IMR-90 (cell line): Measurements from ENCODE around the gene PHC2. TPM values are rescaled to one million over a fixed set of nuclear protein-coding genes. Genes with fewer than 3 reads are reported as not detected.

Experiments used
- ATAC-seq: fragments of 200-7000 bp; cut with Tn5 transposase; 2 replicates; pipeline ENCODE4 v1.9.1; 2020; ENCODE audit warnings: low read depth, mild to moderate bottlenecking, moderate library complexity
- BruUV-seq: library from RNA; stranded (reverse); fragments of 400-500 nt; replicated peaks from 2 replicates; lab custom pipeline; 2021; lab: Mats Ljungman, UMichigan
- CTCF ChIA-PET: fragments of 300-600 bp; formaldehyde crosslinking; extraction: SDS; loops from one replicate; lab custom pipeline; 2021; ENCODE audit warnings: antibody characterized with exemption; lab: Yijun Ruan, JAX
- POLR2A ChIA-PET: fragments of 300-600 bp; sonication (Branson Sonifier 250); formaldehyde crosslinking; loops from one replicate; lab custom pipeline; 2022; ENCODE audit warnings: antibody characterized with exemption; ENCODE audit not compliant: unreplicated experiment; lab: Charles Lee
- DNase-seq: peaks from one replicate; pipeline ENCODE4 v3.0.0; 2013
- H2AFZ ChIP-seq: replicated peaks from 2 replicates; pipeline ENCODE3; 2013; ENCODE audit warnings: low read length, mild to moderate bottlenecking; ENCODE audit not compliant: poor library complexity
- H2AK5ac ChIP-seq: 2 replicates; pipeline ENCODE4 v1.6.1; 2013; ENCODE audit warnings: low read depth, low read length, inconsistent platforms
- H2AK9ac ChIP-seq: replicated peaks from 2 replicates; pipeline ENCODE3; 2013; ENCODE audit warnings: mild to moderate bottlenecking, low read depth, low read length, moderate library complexity; ENCODE audit not compliant: poor library complexity
- H2BK120ac ChIP-seq: 2 replicates; pipeline ENCODE4 v1.6.1; 2013; ENCODE audit warnings: low read depth, low read length, inconsistent platforms
- H2BK15ac ChIP-seq: 3 replicates; pipeline ENCODE4 v1.6.1; 2013; ENCODE audit warnings: low read depth, low read length, inconsistent platforms
- H2BK20ac ChIP-seq: 2 replicates; pipeline ENCODE4 v1.6.1; 2013; ENCODE audit warnings: low read depth, mild to moderate bottlenecking, inconsistent platforms, low read length, moderate library complexity
- H2BK5ac ChIP-seq: 2 replicates; pipeline ENCODE4 v1.6.1; 2013; ENCODE audit warnings: mild to moderate bottlenecking, low read depth, low read length, inconsistent platforms; ENCODE audit not compliant: poor library complexity, severe bottlenecking
- H3K14ac ChIP-seq: replicated peaks from 2 replicates; pipeline ENCODE4 v1.6.1; 2013; ENCODE audit warnings: low read depth, low read length, inconsistent platforms
- H3K18ac ChIP-seq: 2 replicates; pipeline ENCODE4 v1.6.1; 2013; ENCODE audit warnings: low read depth, low read length, control low read depth
- H3K23ac ChIP-seq: 2 replicates; pipeline ENCODE4 v1.6.1; 2013; ENCODE audit warnings: low read depth, low read length, inconsistent platforms
- H3K27ac ChIP-seq: 2 replicates; pipeline ENCODE4 v1.5.1; 2013; ENCODE audit warnings: mild to moderate bottlenecking, control low read depth, low read length; ENCODE audit not compliant: insufficient read depth
- H3K27me3 ChIP-seq: 2 replicates; pipeline ENCODE4 v1.6.1; 2013; ENCODE audit warnings: low read length; ENCODE audit not compliant: control insufficient read depth, insufficient read depth
- H3K36me3 ChIP-seq: 2 replicates; pipeline ENCODE4 v1.6.1; 2013; ENCODE audit warnings: low read length, mixed read lengths; ENCODE audit not compliant: control insufficient read depth, insufficient read depth
- H3K4ac ChIP-seq: 2 replicates; pipeline ENCODE4 v1.6.1; 2013; ENCODE audit warnings: low read depth, low read length, inconsistent platforms
- H3K4me1 ChIP-seq: 2 replicates; pipeline ENCODE4 v1.6.1; 2013; ENCODE audit warnings: low read length, mixed read lengths; ENCODE audit not compliant: control insufficient read depth, insufficient read depth
- H3K4me2 ChIP-seq: 2 replicates; pipeline ENCODE4 v1.6.1; 2013; ENCODE audit warnings: low read depth, mild to moderate bottlenecking, control low read depth, low read length, moderate library complexity
- H3K4me3 ChIP-seq: 2 replicates; pipeline ENCODE4 v1.5.1; 2013; ENCODE audit warnings: low read depth, mild to moderate bottlenecking, control low read depth, low read length, moderate library complexity; ENCODE audit not compliant: insufficient read depth
- H3K56ac ChIP-seq: 2 replicates; pipeline ENCODE4 v1.6.1; 2013; ENCODE audit warnings: low read length, inconsistent platforms; ENCODE audit not compliant: insufficient read depth; ENCODE audit errors: extremely low read depth
- H3K79me1 ChIP-seq, 2 experiments: 2 replicates each; pipeline ENCODE4 v1.6.1; 2013; ENCODE audit warnings: low read length in 2 of 2, inconsistent platforms in 1 of 2, low read depth in 1 of 2
- H3K9ac ChIP-seq: 2 replicates; pipeline ENCODE4 v1.6.1; 2013; ENCODE audit warnings: low read depth, low read length, control low read depth
- H3K9me1 ChIP-seq: 2 replicates; pipeline ENCODE4 v1.6.1; 2013; ENCODE audit warnings: low read length, inconsistent platforms; ENCODE audit not compliant: insufficient read depth
- H3K9me3 ChIP-seq: 2 replicates; pipeline ENCODE4 v1.6.1; 2013; ENCODE audit warnings: low read length; ENCODE audit not compliant: control insufficient read depth, insufficient read depth
- H4K20me1 ChIP-seq: 2 replicates; pipeline ENCODE4 v1.6.1; 2013; ENCODE audit warnings: low read length, inconsistent platforms; ENCODE audit not compliant: insufficient read depth
- H4K5ac ChIP-seq: 2 replicates; pipeline ENCODE4 v1.6.1; 2013; ENCODE audit warnings: mild to moderate bottlenecking, low read depth, low read length, control low read depth
- H4K8ac ChIP-seq, 2 experiments: 2 replicates each; pipeline ENCODE4 v1.6.1; 2013; ENCODE audit warnings: low read depth in 2 of 2, low read length in 2 of 2, control low read depth in 1 of 2, inconsistent platforms in 1 of 2
- H4K91ac ChIP-seq: 2 replicates; pipeline ENCODE4 v1.6.1; 2013; ENCODE audit warnings: low read depth, low read length, inconsistent platforms; ENCODE audit not compliant: insufficient read depth
- BHLHE40 ChIP-seq: fragments of 150-350 bp; IDR thresholded peaks from 2 replicates; pipeline ENCODE4 v1.6.1; 2016; ENCODE audit warnings: mild to moderate bottlenecking, low read depth, low read length
- CEBPB ChIP-seq: IDR thresholded peaks from 2 replicates; pipeline ENCODE4 v1.6.1; 2012; ENCODE audit warnings: low read depth, low read length, improper control_type of control experiment
- CHD1 ChIP-seq: IDR thresholded peaks from 2 replicates; pipeline ENCODE4 v1.6.1; 2012; ENCODE audit warnings: low read depth, low read length, improper control_type of control experiment
- FOS ChIP-seq: fragments of 150-350 bp; IDR thresholded peaks from 2 replicates; pipeline ENCODE4 v1.6.1; 2016; ENCODE audit warnings: low read depth, low read length
- MAFK ChIP-seq: IDR thresholded peaks from 2 replicates; pipeline ENCODE4 v1.6.1; 2012; ENCODE audit warnings: low read depth, low read length, improper control_type of control experiment
- MAZ ChIP-seq: IDR thresholded peaks from 2 replicates; pipeline ENCODE4 v1.6.1; 2012; ENCODE audit warnings: low read depth, mild to moderate bottlenecking, low read length, improper control_type of control experiment, moderate library complexity, borderline replicate concordance
- MXI1 ChIP-seq: IDR thresholded peaks from 2 replicates; pipeline ENCODE4 v1.6.1; 2012; ENCODE audit warnings: low read depth, mild to moderate bottlenecking, low read length, moderate library complexity, borderline replicate concordance
- POLR2A ChIP-seq: IDR thresholded peaks from 2 replicates; pipeline ENCODE4 v1.6.1; 2012; ENCODE audit warnings: mild to moderate bottlenecking, low read depth, low read length
- RAD21 ChIP-seq: IDR thresholded peaks from 2 replicates; pipeline ENCODE4 v1.6.1; 2012; ENCODE audit warnings: low read length, improper control_type of control experiment
- RCOR1 ChIP-seq: IDR thresholded peaks from 2 replicates; pipeline ENCODE4 v1.6.1; 2012; ENCODE audit warnings: mild to moderate bottlenecking, low read length, improper control_type of control experiment; ENCODE audit not compliant: insufficient replicate concordance
- RFX5 ChIP-seq: IDR thresholded peaks from 2 replicates; pipeline ENCODE4 v1.8.0; 2012; ENCODE audit warnings: low read depth, mild to moderate bottlenecking, low read length, moderate library complexity
- SMC3 ChIP-seq: fragments of 150-350 bp; IDR thresholded peaks from 2 replicates; pipeline ENCODE4 v1.6.1; 2016; ENCODE audit warnings: low read depth, mild to moderate bottlenecking, antibody characterized with exemption, low read length, moderate library complexity
- WGBS, 2 experiments: methylation state at CpG; one replicate each; pipeline versions ENCODE4 v1.1.5 to v1.1.7; 2013; ENCODE audit warnings: missing lambda C conversion rate in 2 of 2; ENCODE audit not compliant: insufficient read length in 1 of 2; ENCODE audit errors: extremely low coverage in 2 of 2; 5-methylcytosine and 5-hydroxymethylcytosine counted together
- dilution Hi-C: fragments of 300-500 bp; cut with HindIII; formaldehyde crosslinking; loops from one replicate; pipeline ENCODE4 v1.14.3; 2018; ENCODE audit warnings: low sequenced_read_pairs; ENCODE audit not compliant: unreplicated experiment
- in situ Hi-C: fragments of 300-500 bp; cut with MboI; formaldehyde crosslinking; loops from 3 replicates; pipeline ENCODE4 v1.14.3; 2019; ENCODE audit warnings: low sequenced_read_pairs, inconsistent platforms, mixed read lengths
- intact Hi-C: fragments of 100-400 bp; cut with micrococcal nuclease; formaldehyde crosslinking; loops from 2 replicates; pipeline ENCODE4 v1.10.0; 2022
- polyA plus RNA-seq, 3 experiments: library from polyadenylated mRNA; depleted of rRNA; stranded (reverse); fragments of >200 nt; gene quantifications; 2 replicates each; pipeline ENCODE4 v1.2.3, GENCODE V29; 2012; ENCODE audit warnings: low replicate concordance in 1 of 3
- total RNA-seq: library from RNA; depleted of rRNA; stranded (reverse); fragments of >200 nt; gene quantifications from 2 replicates; pipeline ENCODE4 v1.2.3, GENCODE V29; 2012
- TF ChIP-seq, protein P1 (sequence below): fragments of 150-350 bp; IDR thresholded peaks from 2 replicates; pipeline ENCODE4 v1.6.1; 2016; ENCODE audit warnings: low read depth, mild to moderate bottlenecking, low read length, moderate library complexity, borderline replicate concordance
- TF ChIP-seq, protein P2 (sequence below): fragments of 150-350 bp; IDR thresholded peaks from 2 replicates; pipeline ENCODE4 v1.6.1; 2017; ENCODE audit warnings: mild to moderate bottlenecking, antibody characterized with exemption, low read length, low read depth
- TF ChIP-seq, protein P3 (sequence below): conservative IDR thresholded peaks from 2 replicates; pipeline ENCODE4 v1.5.1; 2012; ENCODE audit warnings: mild to moderate bottlenecking, low read depth, low read length, improper control_type of control experiment

Gene PHC2
- total and polyA plus RNA-seq, 2 of the 4 experiments (the other 2 are of a cell fraction) = 46.4 to 98.1 TPM

DNA sequence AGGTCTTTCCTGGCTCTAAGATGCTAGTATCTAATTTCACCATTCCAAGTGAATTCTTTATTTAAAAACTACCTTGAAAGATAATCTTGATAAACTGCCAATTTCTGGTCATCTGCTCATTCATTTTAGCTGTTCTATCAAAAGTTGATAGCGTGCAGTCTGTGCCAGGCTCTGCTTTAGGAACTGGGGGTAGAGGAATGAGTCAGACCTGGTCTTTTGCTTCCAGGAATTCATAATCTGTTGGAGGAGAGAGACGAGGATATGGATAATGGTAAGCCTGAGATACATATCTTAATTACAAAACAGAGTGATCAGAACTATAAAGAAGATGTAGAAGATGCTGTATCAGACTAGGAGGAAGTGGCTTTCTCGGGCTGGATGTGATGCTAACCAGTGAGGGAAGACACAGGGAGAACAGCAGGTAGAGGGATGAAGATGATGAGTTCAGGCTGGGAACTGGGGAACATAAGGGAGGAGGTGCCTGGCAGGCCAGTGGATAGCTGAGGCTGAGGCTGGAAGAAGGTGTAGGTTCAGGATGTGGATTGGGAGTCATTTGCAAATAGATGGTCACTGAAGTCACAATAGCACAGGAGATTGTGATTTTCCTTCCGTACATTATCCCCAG is 12.3 kb upstream of the PHC2 start:
- Histone ChIP-seq H3K18ac (peak overlapping the region; percentile 57), H3K9ac (no peak overlapping the region; the same call in 1 of the 2 replicates), H3K14ac (peak overlapping the region; percentile 61), H2AK9ac (no peak overlapping the region), H3K79me1 (no peaks in the 10 kb centered on the region), H2AK5ac (peak overlapping the region; percentile 38), H3K27ac (peak overlapping the region; percentile 54; the same call in 1 of the 2 replicates), H3K4me3 (no peak overlapping the region), H2AFZ (peak overlapping the region; percentile 54), H3K23ac (no peak overlapping the region), H2BK120ac (peak overlapping the region; percentile 68; the same call in 1 of the 2 replicates), H3K9me1 (peaks cover 6% of the 10 kb centered on the region), H3K36me3 (no peaks in the 10 kb centered on the region), H3K4ac (peak overlapping the region; percentile 24), H2BK5ac (no peak overlapping the region), H3K27me3 (no peaks in the 10 kb centered on the region), H4K5ac (no peak overlapping the region), H4K91ac (peak overlapping the region; percentile 1; the same call in 1 of the 2 replicates), H2BK15ac (peak overlapping the region; percentile 18; the same call in 1 of the 3 replicates), H4K8ac (peak overlapping the region in 1 of 2 experiments; percentile 38; a peak in 3 of 4 replicates), H3K9me3 (no peaks in the 10 kb centered on the region), H4K20me1 (no peaks in the 10 kb centered on the region), H3K4me1 (peaks cover 8% of the 10 kb centered on the region), H2BK20ac (peak overlapping the region; percentile 48), H3K56ac (no peak overlapping the region), H3K4me2 (no peak overlapping the region; the same call in 1 of the 2 replicates)
- no TSS peak for BruUV-seq
- in situ Hi-C loops = no loop called here
- peak; percentile 75 for ATAC-seq
- dilution Hi-C loops = no loop called here
- intact Hi-C loops = no loop called here
- POLR2A ChIA-PET = no interaction called here
- WGBS, 2 experiments = 0% methylated on average over 1 of the region's 4 CpGs; no CpG with 5 or more reads in 1 of the 2 experiments
- DNase-seq = peak; percentile 60
- CTCF ChIA-PET = interaction anchor here (1.0 to 2.2 kb wide), 2 partner anchors 13 to 79 kb away, joined by 3 to 12 read pairs; no protein-coding TSS in a partner anchor
- TF ChIP-seq MXI1 (no peak), BHLHE40 (no peak), RCOR1 (no peak), MAZ (no peak), RAD21 (no peak), MAFK (no peak), CEBPB (no peak), CHD1 (no peak), FOS (no peak), POLR2A (no peak), SMC3 (no peak), RFX5 (no peak)
- TF ChIP-seq, protein P1, sequence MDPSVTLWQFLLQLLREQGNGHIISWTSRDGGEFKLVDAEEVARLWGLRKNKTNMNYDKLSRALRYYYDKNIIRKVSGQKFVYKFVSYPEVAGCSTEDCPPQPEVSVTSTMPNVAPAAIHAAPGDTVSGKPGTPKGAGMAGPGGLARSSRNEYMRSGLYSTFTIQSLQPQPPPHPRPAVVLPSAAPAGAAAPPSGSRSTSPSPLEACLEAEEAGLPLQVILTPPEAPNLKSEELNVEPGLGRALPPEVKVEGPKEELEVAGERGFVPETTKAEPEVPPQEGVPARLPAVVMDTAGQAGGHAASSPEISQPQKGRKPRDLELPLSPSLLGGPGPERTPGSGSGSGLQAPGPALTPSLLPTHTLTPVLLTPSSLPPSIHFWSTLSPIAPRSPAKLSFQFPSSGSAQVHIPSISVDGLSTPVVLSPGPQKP = no peak
- TF ChIP-seq, protein P2, sequence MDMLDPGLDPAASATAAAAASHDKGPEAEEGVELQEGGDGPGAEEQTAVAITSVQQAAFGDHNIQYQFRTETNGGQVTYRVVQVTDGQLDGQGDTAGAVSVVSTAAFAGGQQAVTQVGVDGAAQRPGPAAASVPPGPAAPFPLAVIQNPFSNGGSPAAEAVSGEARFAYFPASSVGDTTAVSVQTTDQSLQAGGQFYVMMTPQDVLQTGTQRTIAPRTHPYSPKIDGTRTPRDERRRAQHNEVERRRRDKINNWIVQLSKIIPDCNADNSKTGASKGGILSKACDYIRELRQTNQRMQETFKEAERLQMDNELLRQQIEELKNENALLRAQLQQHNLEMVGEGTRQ = no peak
- TF ChIP-seq, protein P3, sequence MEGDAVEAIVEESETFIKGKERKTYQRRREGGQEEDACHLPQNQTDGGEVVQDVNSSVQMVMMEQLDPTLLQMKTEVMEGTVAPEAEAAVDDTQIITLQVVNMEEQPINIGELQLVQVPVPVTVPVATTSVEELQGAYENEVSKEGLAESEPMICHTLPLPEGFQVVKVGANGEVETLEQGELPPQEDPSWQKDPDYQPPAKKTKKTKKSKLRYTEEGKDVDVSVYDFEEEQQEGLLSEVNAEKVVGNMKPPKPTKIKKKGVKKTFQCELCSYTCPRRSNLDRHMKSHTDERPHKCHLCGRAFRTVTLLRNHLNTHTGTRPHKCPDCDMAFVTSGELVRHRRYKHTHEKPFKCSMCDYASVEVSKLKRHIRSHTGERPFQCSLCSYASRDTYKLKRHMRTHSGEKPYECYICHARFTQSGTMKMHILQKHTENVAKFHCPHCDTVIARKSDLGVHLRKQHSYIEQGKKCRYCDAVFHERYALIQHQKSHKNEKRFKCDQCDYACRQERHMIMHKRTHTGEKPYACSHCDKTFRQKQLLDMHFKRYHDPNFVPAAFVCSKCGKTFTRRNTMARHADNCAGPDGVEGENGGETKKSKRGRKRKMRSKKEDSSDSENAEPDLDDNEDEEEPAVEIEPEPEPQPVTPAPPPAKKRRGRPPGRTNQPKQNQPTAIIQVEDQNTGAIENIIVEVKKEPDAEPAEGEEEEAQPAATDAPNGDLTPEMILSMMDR = no peak
